Lower leg skin (tissue), 3 donors: ENCODE measurements around the gene CALCOCO1.

Source experiments
- POLR2A ChIP-seq, 2 donors: fragments of 450-650 bp; IDR thresholded peaks; one replicate each; pipeline ENCODE4 v1.6.1; 2016 to 2017; ENCODE audit warnings: antibody characterized with exemption in 2 of 2, mild to moderate bottlenecking in 1 of 2, moderate library complexity in 1 of 2
- TF ChIP-seq, protein P1 (sequence below), 3 donors: fragments of 450-650 bp; IDR thresholded peaks; one replicate each; pipeline ENCODE4 v1.5.1; 2016; ENCODE audit warnings: antibody characterized with exemption in 3 of 3, mild to moderate bottlenecking in 3 of 3, moderate library complexity in 2 of 3

DNA sequence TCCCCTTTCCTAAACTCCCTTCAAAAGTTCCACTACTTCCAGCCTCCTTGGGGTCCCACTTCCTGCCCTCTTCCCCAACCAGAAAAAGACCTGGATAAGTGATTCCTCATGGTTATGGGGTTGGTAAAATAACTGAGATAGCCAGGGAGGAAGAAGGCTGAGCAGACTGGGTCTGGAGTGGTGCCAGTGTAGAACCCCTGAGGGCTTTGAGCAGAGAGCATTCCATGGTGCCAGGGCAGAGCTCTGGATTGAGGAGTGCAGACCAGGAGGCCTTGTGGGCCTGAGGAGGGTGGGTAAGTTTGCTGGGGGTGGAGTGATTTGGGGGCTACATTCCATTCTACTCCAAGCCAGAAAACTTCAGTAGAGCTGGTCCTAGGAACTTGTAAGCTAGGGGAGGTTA, 34.1 kb upstream of the CALCOCO1 start:
- TF ChIP-seq, protein P1, sequence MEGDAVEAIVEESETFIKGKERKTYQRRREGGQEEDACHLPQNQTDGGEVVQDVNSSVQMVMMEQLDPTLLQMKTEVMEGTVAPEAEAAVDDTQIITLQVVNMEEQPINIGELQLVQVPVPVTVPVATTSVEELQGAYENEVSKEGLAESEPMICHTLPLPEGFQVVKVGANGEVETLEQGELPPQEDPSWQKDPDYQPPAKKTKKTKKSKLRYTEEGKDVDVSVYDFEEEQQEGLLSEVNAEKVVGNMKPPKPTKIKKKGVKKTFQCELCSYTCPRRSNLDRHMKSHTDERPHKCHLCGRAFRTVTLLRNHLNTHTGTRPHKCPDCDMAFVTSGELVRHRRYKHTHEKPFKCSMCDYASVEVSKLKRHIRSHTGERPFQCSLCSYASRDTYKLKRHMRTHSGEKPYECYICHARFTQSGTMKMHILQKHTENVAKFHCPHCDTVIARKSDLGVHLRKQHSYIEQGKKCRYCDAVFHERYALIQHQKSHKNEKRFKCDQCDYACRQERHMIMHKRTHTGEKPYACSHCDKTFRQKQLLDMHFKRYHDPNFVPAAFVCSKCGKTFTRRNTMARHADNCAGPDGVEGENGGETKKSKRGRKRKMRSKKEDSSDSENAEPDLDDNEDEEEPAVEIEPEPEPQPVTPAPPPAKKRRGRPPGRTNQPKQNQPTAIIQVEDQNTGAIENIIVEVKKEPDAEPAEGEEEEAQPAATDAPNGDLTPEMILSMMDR (IDR thresholded peaks at IDR 0.05): no peak
- no peak for TF ChIP-seq POLR2A (IDR thresholded peaks at IDR 0.05)
